H1 (cell line): ENCODE results near the gene TRIM52. TPM values are rescaled to one million over a fixed set of nuclear protein-coding genes. Genes with fewer than 3 reads are reported as not detected.

Experiments
- CTCF ChIA-PET: fragments of 300-600 bp; sonication (Branson Sonifier 250); formaldehyde crosslinking; loops from one replicate; lab custom pipeline; 2021; ENCODE audit not compliant: partially characterized antibody; lab: Charles Lee
- POLR2A ChIA-PET: fragments of 300-600 bp; sonication (Branson Sonifier 250); formaldehyde crosslinking; loops from one replicate; lab custom pipeline; 2021; ENCODE audit warnings: inconsistent platforms; ENCODE audit not compliant: partially characterized antibody; lab: Charles Lee
- DNase-seq, 2 experiments: peaks; one replicate each; pipeline versions ENCODE4 v3.0.0 to v3.0.0-alpha.2; 2010 to 2022; ENCODE audit warnings: low spot score in 2 of 2, low read depth in 1 of 2, mixed read lengths in 1 of 2
- FAIRE-seq: peaks from 2 replicates; lab custom pipeline; 2011; peaks lifted over from hg19 to GRCh38; lab: Jason Lieb, UNC
- H2AFZ ChIP-seq: 2 replicates; pipeline ENCODE4 v1.8.1; 2012; ENCODE audit warnings: low read length, inconsistent platforms
- H2AK5ac ChIP-seq: 2 replicates; pipeline ENCODE4 v1.6.1; 2013; ENCODE audit warnings: low read depth, low read length
- H2BK120ac ChIP-seq: replicated peaks from 2 replicates; pipeline ENCODE3; 2013; ENCODE audit warnings: low read depth, low read length, inconsistent platforms
- H2BK12ac ChIP-seq: 2 replicates; pipeline ENCODE4 v1.6.1; 2013; ENCODE audit warnings: low read depth, low read length
- H2BK15ac ChIP-seq: 2 replicates; pipeline ENCODE4 v1.6.1; 2013; ENCODE audit warnings: low read length
- H2BK20ac ChIP-seq: 2 replicates; pipeline ENCODE4 v1.6.1; 2013; ENCODE audit warnings: low read length
- H2BK5ac ChIP-seq: 2 replicates; pipeline ENCODE4 v1.6.1; 2013; ENCODE audit warnings: low read depth, low read length
- H3K14ac ChIP-seq: 2 replicates; pipeline ENCODE4 v1.6.1; 2013; ENCODE audit warnings: inconsistent platforms; ENCODE audit not compliant: insufficient read length
- H3K18ac ChIP-seq: 2 replicates; pipeline ENCODE4 v1.6.1; 2013; ENCODE audit warnings: low read length; ENCODE audit errors: extremely low read depth
- H3K23ac ChIP-seq: 2 replicates; pipeline ENCODE4 v1.6.1; 2013; ENCODE audit warnings: inconsistent platforms; ENCODE audit not compliant: insufficient read length
- H3K23me2 ChIP-seq: 2 replicates; pipeline ENCODE4 v1.6.1; 2013; ENCODE audit warnings: low read depth, low read length
- H3K27ac ChIP-seq: 2 replicates; pipeline ENCODE4 v1.6.1; 2011; ENCODE audit warnings: low read depth, low read length, inconsistent platforms
- H3K27me3 ChIP-seq, 4 experiments: replicated peaks in 1 of 4; 1 replicate in 1 of 4; 2 replicates in 3 of 4; pipeline versions ENCODE4 v1.6.1 to v1.8.1; 2011 to 2013; ENCODE audit warnings: low read length in 3 of 4, mild to moderate bottlenecking in 3 of 4, inconsistent platforms in 2 of 4, mixed read lengths in 2 of 4, moderate library complexity in 1 of 4; ENCODE audit not compliant: control insufficient read depth in 3 of 4, insufficient read depth in 3 of 4; ENCODE audit errors: extremely low read depth in 1 of 4
- H3K36me3 ChIP-seq, 4 experiments: 2 replicates each; pipeline versions ENCODE4 v1.6.1 to v1.8.1; 2011 to 2013; ENCODE audit warnings: mild to moderate bottlenecking in 4 of 4, low read length in 3 of 4, moderate library complexity in 2 of 4, control low read depth in 1 of 4, inconsistent platforms in 1 of 4; ENCODE audit not compliant: insufficient read depth in 4 of 4, control insufficient read depth in 2 of 4
- H3K4ac ChIP-seq: replicated peaks from 2 replicates; pipeline ENCODE3; 2013; ENCODE audit warnings: low read length, low read depth, mixed read lengths, inconsistent platforms; ENCODE audit not compliant: insufficient read length
- H3K4me1 ChIP-seq, 4 experiments: replicated peaks in 1 of 4; 1 replicate in 1 of 4; 2 replicates in 3 of 4; pipeline versions ENCODE4 v1.6.1 to v1.8.1; 2011 to 2013; ENCODE audit warnings: low read length in 3 of 4, inconsistent platforms in 2 of 4, mixed read lengths in 1 of 4; ENCODE audit not compliant: insufficient read depth in 4 of 4, control insufficient read depth in 3 of 4
- H3K4me2 ChIP-seq, 2 experiments: 2 replicates each; pipeline versions ENCODE4 v1.6.1 to v1.8.1; 2011 to 2013; ENCODE audit warnings: low read depth in 2 of 2, low read length in 2 of 2, control low read depth in 1 of 2, inconsistent platforms in 1 of 2, mild to moderate bottlenecking in 1 of 2; ENCODE audit not compliant: insufficient read depth in 1 of 2
- H3K4me3 ChIP-seq, 4 experiments: fragments of 200-600, 300-600 bp in 1 of 4; sonication (generic), shearing (Covaris generic), sonication (Bioruptor Twin) in 1 of 4; 2 replicates each; pipeline versions ENCODE4 v1.5.1 to v1.8.1; 2011 to 2016; ENCODE audit warnings: low read length in 4 of 4, low read depth in 3 of 4, control low read depth in 2 of 4, inconsistent platforms in 2 of 4, mild to moderate bottlenecking in 2 of 4, mixed read lengths in 1 of 4, moderate library complexity in 1 of 4; ENCODE audit not compliant: insufficient read depth in 2 of 4; ENCODE audit errors: extremely low read depth in 1 of 4
- H3K56ac ChIP-seq: replicated peaks from 2 replicates; pipeline ENCODE3; 2013; ENCODE audit warnings: low read depth, mild to moderate bottlenecking, mixed read lengths, low read length, inconsistent platforms; ENCODE audit not compliant: insufficient read length
- H3K79me1 ChIP-seq: 2 replicates; pipeline ENCODE4 v1.6.1; 2013; ENCODE audit warnings: low read depth, low read length, control low read depth
- H3K79me2 ChIP-seq, 2 experiments: 2 replicates each; pipeline versions ENCODE4 v1.6.1 to v1.8.1; 2012 to 2013; ENCODE audit warnings: low read length in 2 of 2, mild to moderate bottlenecking in 2 of 2, inconsistent platforms in 1 of 2; ENCODE audit not compliant: insufficient read depth in 2 of 2, control insufficient read depth in 1 of 2
- H3K9ac ChIP-seq, 4 experiments: replicated peaks in 1 of 4; 1 replicate in 1 of 4; 2 replicates in 3 of 4; pipeline versions ENCODE4 v1.6.1 to v1.8.1; 2011 to 2013; ENCODE audit warnings: low read depth in 3 of 4, low read length in 3 of 4, control low read depth in 2 of 4, mild to moderate bottlenecking in 2 of 4, moderate library complexity in 2 of 4, inconsistent platforms in 1 of 4; ENCODE audit errors: extremely low read depth in 1 of 4
- H3K9me3 ChIP-seq, 2 experiments: 2 replicates each; pipeline versions ENCODE4 v1.6.1 to v1.8.1; 2012 to 2013; ENCODE audit warnings: mild to moderate bottlenecking in 2 of 2, moderate library complexity in 2 of 2, control low read depth in 1 of 2, inconsistent platforms in 1 of 2, low read depth in 1 of 2, low read length in 1 of 2, mixed read lengths in 1 of 2; ENCODE audit not compliant: insufficient read depth in 2 of 2
- H4K20me1 ChIP-seq, 2 experiments: replicated peaks in 1 of 2; 2 replicates each; pipeline versions ENCODE3 to v1.8.1; 2011 to 2013; ENCODE audit warnings: inconsistent platforms in 2 of 2, low read length in 2 of 2, mild to moderate bottlenecking in 1 of 2; ENCODE audit not compliant: insufficient read depth in 2 of 2, control insufficient read depth in 1 of 2
- H4K5ac ChIP-seq: 2 replicates; pipeline ENCODE4 v1.6.1; 2013; ENCODE audit warnings: low read length, low read depth, mixed read lengths, inconsistent platforms; ENCODE audit not compliant: insufficient read length
- H4K8ac ChIP-seq: 2 replicates; pipeline ENCODE4 v1.8.0; 2013; ENCODE audit warnings: mild to moderate bottlenecking, moderate library complexity, low read length, inconsistent platforms; ENCODE audit not compliant: insufficient read depth; ENCODE audit errors: extremely low read depth
- H4K91ac ChIP-seq: replicated peaks from 2 replicates; pipeline ENCODE3; 2013; ENCODE audit warnings: low read length, mixed read lengths, inconsistent platforms; ENCODE audit not compliant: insufficient read length
- KDM4A ChIP-seq: IDR thresholded peaks from one replicate; pipeline ENCODE4 v1.7.1; 2012; ENCODE audit warnings: low read depth, mild to moderate bottlenecking, moderate library complexity, low read length, inconsistent platforms; ENCODE audit not compliant: severe bottlenecking
- POLR2A ChIP-seq, 2 experiments: IDR thresholded peaks; 1 replicate in 1 of 2; 2 replicates in 1 of 2; pipeline ENCODE4 v1.6.1; 2011; ENCODE audit warnings: low read depth in 2 of 2, low read length in 2 of 2, mild to moderate bottlenecking in 2 of 2; ENCODE audit errors: control extremely low read depth in 1 of 2
- POLR2AphosphoS5 ChIP-seq: IDR thresholded peaks from 2 replicates; pipeline ENCODE4 v1.6.1; 2011; ENCODE audit warnings: low read depth, low read length
- RFX5 ChIP-seq: IDR thresholded peaks from 2 replicates; pipeline ENCODE4 v1.6.1; 2011; ENCODE audit warnings: low read depth, low read length, improper control_type of control experiment, borderline replicate concordance
- SIN3A ChIP-seq, 2 experiments: IDR thresholded peaks in 1 of 2; conservative IDR thresholded peaks in 1 of 2; 2 replicates each; pipeline ENCODE4 v1.6.1; 2011 to 2012; ENCODE audit warnings: low read length in 2 of 2, improper control_type of control experiment in 1 of 2, low read depth in 1 of 2, mild to moderate bottlenecking in 1 of 2
- WGBS, 2 experiments: shearing (Covaris generic) in 1 of 2; methylation state at CpG; one replicate each; pipeline versions ENCODE4 v1.1.6 to v1.1.7; 2013 to 2015; ENCODE audit warnings: low lambda C conversion rate in 2 of 2, mixed read lengths in 2 of 2, inconsistent platforms in 1 of 2, low coverage in 1 of 2, missing lambda C conversion rate in 1 of 2; ENCODE audit not compliant: insufficient replicate concordance in 2 of 2, insufficient coverage in 1 of 2, insufficient read length in 1 of 2; ENCODE audit errors: extremely low coverage in 1 of 2, missing lambda C conversion rate in 1 of 2; 5-methylcytosine and 5-hydroxymethylcytosine counted together
- polyA plus RNA-seq, 7 experiments: library from polyadenylated mRNA; depleted of rRNA in 3 of 7; stranded (reverse) in 5 of 7; unstranded in 2 of 7; fragments of >200 nt in 5 of 7; fragments of 200-250 nt in 2 of 7; gene quantifications; 1 replicate in 5 of 7; 2 replicates in 1 of 7; 4 replicates in 1 of 7; pipeline versions ENCODE4 v1.2.1 to v1.2.3, GENCODE V29; 2011 to 2013; ENCODE audit warnings: missing spikeins in 2 of 7, mixed read lengths in 2 of 7
- total RNA-seq: library from RNA; stranded (reverse); fragmentation: NEBNext Ultra II Directional; extraction: Animal tissue kit (Norgen Biotek cat#: 25700); gene quantifications from 2 replicates; pipeline ENCODE4 v1.2.1, GENCODE V29; 2021
- TF ChIP-seq, protein P1 (sequence below), 3 experiments: IDR thresholded peaks; 1 replicate in 2 of 3; 2 replicates in 1 of 3; pipeline versions ENCODE4 v1.5.1 to v1.6.1; 2011; ENCODE audit warnings: low read length in 3 of 3, mild to moderate bottlenecking in 3 of 3, inconsistent platforms in 2 of 3, low read depth in 1 of 3, moderate library complexity in 1 of 3; ENCODE audit not compliant: insufficient read depth in 1 of 3; ENCODE audit errors: control extremely low read depth in 1 of 3

TRIM52 gene
- total and polyA plus RNA-seq, 2 of the 8 experiments (the other 6 are each of a cell fraction or from before 2014, with no cell fraction given), result 4.2 to 5.7 TPM

DNA sequence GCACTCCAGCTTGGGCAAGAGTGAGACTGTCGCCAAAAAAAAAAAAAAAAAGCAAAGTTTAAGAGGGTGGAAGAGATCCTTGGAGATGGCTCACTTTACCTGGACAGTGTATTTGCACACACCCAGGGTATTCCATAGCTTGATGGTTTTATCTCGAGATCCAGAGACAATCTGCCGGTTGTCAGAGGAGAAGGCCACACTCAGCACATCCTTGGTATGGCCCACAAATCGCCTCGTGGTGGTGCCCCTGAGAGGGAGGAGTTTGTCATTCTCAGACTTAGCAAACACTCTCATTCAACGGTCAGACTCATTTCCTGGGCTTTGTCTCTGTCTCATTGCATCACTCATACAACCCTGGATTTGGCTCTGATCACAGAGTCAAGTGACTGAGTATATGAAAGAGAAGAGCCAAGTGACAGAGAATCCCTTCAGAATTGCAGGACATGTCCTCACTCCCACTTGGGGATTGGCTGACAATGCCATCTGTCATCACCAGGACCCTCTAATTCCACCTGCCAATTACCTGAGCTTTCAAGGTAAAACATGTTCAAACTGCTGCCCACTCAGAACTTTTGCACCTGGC is 19.5 kb downstream of the TRIM52 start:
- H3K4me2 ChIP-seq, result peak overlapping the region; percentile 81 to 97
- H2AFZ ChIP-seq, result no peak overlapping the region
- peak overlapping the region; percentile 83 to 100 (median 96); a peak in 5 of 8 replicates for H3K4me3 ChIP-seq
- H2BK15ac ChIP-seq, result no peak overlapping the region
- H3K36me3 ChIP-seq, result peaks cover 57 to 68% (median 63%) of the 10 kb centered on the region in 4 experiments
- POLR2A ChIA-PET, result interaction anchor here (0.6 to 34.2 kb wide), 16 partner anchors 4 to 855 kb away, joined by 3 to 1334 read pairs (median 8); partner anchors contain the start of genes RACK1, TRIM41, TRIM52 and TRIM7
- H3K4ac ChIP-seq, result no peak overlapping the region
- H2BK12ac ChIP-seq, result no peak overlapping the region
- H2BK5ac ChIP-seq, result 0 out of 2 replicates have a peak overlapping the region, but pooled peaks have one; percentile 32
- WGBS, 2 experiments, result 85% methylated on average over 5 of the region's 6 CpGs; no CpG with 5 or more reads in 1 of the 2 experiments
- no peak for DNase-seq
- H3K27me3 ChIP-seq, result no peaks in the 10 kb centered on the region
- no peak overlapping the region for H4K5ac ChIP-seq
- peaks cover 9% of the 10 kb centered on the region; the same call in 1 of the 2 replicates for H3K23me2 ChIP-seq
- 0 out of 2 replicates have a peak overlapping the region, but pooled peaks have one; percentile 36 for H3K27ac ChIP-seq
- no peak overlapping the region for H3K23ac ChIP-seq
- H2AK5ac ChIP-seq, result no peak overlapping the region
- H3K4me1 ChIP-seq, result peaks cover 5 to 19% (median 10%) of the 10 kb centered on the region in 4 experiments
- H3K56ac ChIP-seq, result no peak overlapping the region
- no peak overlapping the region for H4K91ac ChIP-seq
- no peak overlapping the region for H3K18ac ChIP-seq
- H2BK120ac ChIP-seq, result no peak overlapping the region
- H4K8ac ChIP-seq, result no peak overlapping the region
- peaks cover 26 to 31% of the 10 kb centered on the region in 2 experiments for H4K20me1 ChIP-seq
- H3K79me2 ChIP-seq, result peaks cover 22 to 51% of the 10 kb centered on the region in 2 experiments
- H3K9me3 ChIP-seq, result no peaks in the 10 kb centered on the region
- H3K9ac ChIP-seq, result peak overlapping the region; percentile 65 to 99 (median 98); a peak in 6 of 7 replicates
- no peak for FAIRE-seq
- no peak overlapping the region for H3K14ac ChIP-seq
- no peak overlapping the region for H2BK20ac ChIP-seq
- TF ChIP-seq KDM4A (no peak), POLR2AphosphoS5 (peak; percentile 46), SIN3A (conservative IDR thresholded peaks at IDR 0.05 in 1 of 2, IDR thresholded peaks at IDR 0.05 in 1 of 2; ENCODE audit: low read depth in 1 of 2, low read length in 2 of 2) (0 out of 4 replicates have a peak, but pooled peaks of 1 of the 2 experiments have one; percentile 12), POLR2A (IDR thresholded peaks at IDR 0.05; ENCODE audit: control extremely low read depth in 1 of 2, low read depth in 2 of 2, low read length in 2 of 2) (peak in 1 of 2 experiments; percentile 54; a peak in 2 of 3 replicates), RFX5 (no peak)
- TF ChIP-seq, protein P1, sequence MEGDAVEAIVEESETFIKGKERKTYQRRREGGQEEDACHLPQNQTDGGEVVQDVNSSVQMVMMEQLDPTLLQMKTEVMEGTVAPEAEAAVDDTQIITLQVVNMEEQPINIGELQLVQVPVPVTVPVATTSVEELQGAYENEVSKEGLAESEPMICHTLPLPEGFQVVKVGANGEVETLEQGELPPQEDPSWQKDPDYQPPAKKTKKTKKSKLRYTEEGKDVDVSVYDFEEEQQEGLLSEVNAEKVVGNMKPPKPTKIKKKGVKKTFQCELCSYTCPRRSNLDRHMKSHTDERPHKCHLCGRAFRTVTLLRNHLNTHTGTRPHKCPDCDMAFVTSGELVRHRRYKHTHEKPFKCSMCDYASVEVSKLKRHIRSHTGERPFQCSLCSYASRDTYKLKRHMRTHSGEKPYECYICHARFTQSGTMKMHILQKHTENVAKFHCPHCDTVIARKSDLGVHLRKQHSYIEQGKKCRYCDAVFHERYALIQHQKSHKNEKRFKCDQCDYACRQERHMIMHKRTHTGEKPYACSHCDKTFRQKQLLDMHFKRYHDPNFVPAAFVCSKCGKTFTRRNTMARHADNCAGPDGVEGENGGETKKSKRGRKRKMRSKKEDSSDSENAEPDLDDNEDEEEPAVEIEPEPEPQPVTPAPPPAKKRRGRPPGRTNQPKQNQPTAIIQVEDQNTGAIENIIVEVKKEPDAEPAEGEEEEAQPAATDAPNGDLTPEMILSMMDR (IDR thresholded peaks at IDR 0.05; ENCODE audit: control extremely low read depth in 1 of 3, insufficient read depth in 1 of 3, low read depth in 1 of 3, low read length in 3 of 3), result no peak
- TF ChIP-seq, all 59 proteins: peak for 3
- peaks cover 9% of the 10 kb centered on the region for H3K79me1 ChIP-seq
- CTCF ChIA-PET, result interaction anchor here (1.0 kb wide), 1 partner anchor 38 kb away, joined by 3 read pairs; no protein-coding TSS in a partner anchor
